Measurements from ENCODE around the gene CDK2AP2. TPM values are rescaled to one million over a fixed set of nuclear protein-coding genes. Genes with fewer than 3 reads are reported as not detected.

The CDK2AP2 gene
- total and polyA plus RNA-seq, 9 of the 15 experiments (the other 6 are each of a cell fraction or from before 2014, with no cell fraction given) = 4.4 to 47.4 (median 21.7) TPM

- TF ChIP-seq SRSF9 (IDR thresholded peaks at IDR 0.05; ENCODE audit: borderline replicate concordance, low read depth, low read length) = no peak
- TF ChIP-seq ASH1L (IDR thresholded peaks at IDR 0.05; ENCODE audit: borderline replicate concordance, low read depth, partially characterized antibody) = no peak
- no peak for TF ChIP-seq HDAC8 (tag; IDR thresholded peaks at IDR 0.05)
- TF ChIP-seq RBM22 (IDR thresholded peaks at IDR 0.05; ENCODE audit: low read depth, low read length, poor library complexity, severe bottlenecking) = peak; percentile 25
- TF ChIP-seq ZNF436 (CRISPR knock-in tag; IDR thresholded peaks at IDR 0.05) = no peak
- no peak for TF ChIP-seq SIX5 (IDR thresholded peaks at IDR 0.05; ENCODE audit: borderline replicate concordance in 1 of 2, insufficient read depth in 1 of 2, low read depth in 1 of 2, low read length in 2 of 2)
- TF ChIP-seq LARP7 (IDR thresholded peaks at IDR 0.05) = no peak
- TF ChIP-seq ZNF140 (CRISPR knock-in tag; IDR thresholded peaks at IDR 0.05) = no peak
- no peak for TF ChIP-seq TBP (optimal IDR thresholded peaks at IDR 0.05; ENCODE audit: low read depth, low read length)
- peak; percentile 59 to 80 for TF ChIP-seq MAZ (CRISPR knock-in tag; conservative IDR thresholded peaks at IDR 0.05 in 1 of 2, IDR thresholded peaks at IDR 0.05 in 1 of 2)
- TF ChIP-seq PHF20 (IDR thresholded peaks at IDR 0.05; ENCODE audit: partially characterized antibody) = no peak
- TF ChIP-seq TFAM (CRISPR knock-in tag; conservative IDR thresholded peaks at IDR 0.05) = no peak
- no peak for TF ChIP-seq PYGO2 (tag; IDR thresholded peaks at IDR 0.05)
- TF ChIP-seq MLLT1 (IDR thresholded peaks at IDR 0.05) = peak in 1 of 2 experiments; percentile 22; a peak in 1 of 4 replicates
- peak; percentile 70; the same call in 1 of the 2 replicates for TF ChIP-seq ERF (CRISPR knock-in tag; IDR thresholded peaks at IDR 0.05)
- TF ChIP-seq RB1 (IDR thresholded peaks at IDR 0.05; ENCODE audit: low read depth) = peak; percentile 90
- no peak for TF ChIP-seq ZNF12 (CRISPR knock-in tag; IDR thresholded peaks at IDR 0.05)
- TF ChIP-seq ZNF318 (IDR thresholded peaks at IDR 0.05; ENCODE audit: borderline replicate concordance in 1 of 2, low read depth in 1 of 2) = no peak
- TF ChIP-seq SNRNP70 (optimal IDR thresholded peaks at IDR 0.05; ENCODE audit: low read depth, low read length) = no peak
Observed at GRCh38 chr11:67505605-67506396, 2.2 kb downstream of the CDK2AP2 start (continued).
